ENCODE results near the gene MMD.

DNA sequence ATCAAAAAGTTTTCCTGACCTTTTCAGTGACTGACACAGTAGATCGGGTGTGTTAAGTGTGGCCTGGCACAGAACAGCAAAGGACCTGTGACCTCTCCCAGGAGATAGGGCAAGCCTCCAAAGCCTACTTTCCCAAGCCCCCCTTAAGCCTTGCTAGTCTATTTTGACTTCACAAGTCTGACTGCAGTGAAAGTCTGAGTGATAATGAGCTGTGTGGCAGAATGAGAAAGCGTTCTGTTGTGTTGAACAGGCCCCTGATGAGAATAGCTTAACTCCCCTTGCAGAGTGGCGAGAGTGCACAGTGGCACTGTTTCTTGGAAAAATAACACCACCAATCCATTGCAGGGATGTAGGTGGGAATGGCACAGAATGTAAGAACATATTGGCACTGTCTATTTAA lies 32.8 kb downstream of the MMD start:
- TF ChIP-seq EZH2 (IDR thresholded peaks at IDR 0.05; ENCODE audit: insufficient read depth, poor library complexity, severe bottlenecking) (no peak), EZH2phosphoT487 (IDR thresholded peaks at IDR 0.05; ENCODE audit: insufficient read depth, low read depth) (no peak)

All from GM23248 (cell line).